Activated CD8-positive, alpha-beta T cell treated with anti-CD3 and anti-CD28 coated beads for 36 hours (primary cell): ENCODE measurements around the gene DLG2. TPM values are rescaled to one million over a fixed set of nuclear protein-coding genes. Genes with fewer than 3 reads are reported as not detected.
"Not testable (repeated sequence)": the region's sequence is repeated elsewhere in the genome, so short reads cannot be mapped to it uniquely, and the experiment has no call there.

Source experiments
- ATAC-seq: fragments of 200-7000 bp; cut with Tn5 transposase; one replicate; pipeline ENCODE4 v1.10.0; 2021; ENCODE audit warnings: mild to moderate bottlenecking, moderate library complexity
- CTCF ChIA-PET: fragments of 350-600 bp; sonication (Branson Sonifier 250); formaldehyde crosslinking; loops from one replicate; lab custom pipeline; 2021; ENCODE audit warnings: antibody characterized with exemption; lab: Charles Lee
- POLR2A ChIA-PET: fragments of 350-600 bp; sonication (Branson Sonifier 250); formaldehyde crosslinking; loops from one replicate; lab custom pipeline; 2021; ENCODE audit warnings: antibody characterized with exemption; lab: Charles Lee
- DNase-seq: peaks from one replicate; pipeline ENCODE4 v3.0.0-alpha.2; 2020
- H3K27ac Mint-ChIP-seq: one replicate; pipeline ENCODE4 v1.8.0; 2021; ENCODE audit warnings: mild to moderate bottlenecking, mixed read lengths
- H3K27me3 Mint-ChIP-seq: one replicate; pipeline ENCODE4 v1.8.0; 2021; ENCODE audit warnings: mixed read lengths
- H3K36me3 Mint-ChIP-seq: one replicate; pipeline ENCODE4 v1.8.0; 2021; ENCODE audit warnings: low read depth, mixed read lengths
- H3K4me1 Mint-ChIP-seq: one replicate; pipeline ENCODE4 v1.8.0; 2021; ENCODE audit warnings: low read depth, mixed read lengths
- H3K4me3 Mint-ChIP-seq: one replicate; pipeline ENCODE4 v1.8.0; 2021; ENCODE audit warnings: mild to moderate bottlenecking, moderate library complexity, mixed read lengths
- H3K9me3 Mint-ChIP-seq: one replicate; pipeline ENCODE4 v1.8.0; 2021; ENCODE audit warnings: mixed read lengths
- CTCF ChIP-seq: fragments of 200-600 bp; IDR thresholded peaks from one replicate; pipeline ENCODE4 v1.8.0; 2022; ENCODE audit warnings: antibody characterized with exemption, mild to moderate bottlenecking
- intact Hi-C: fragments of 100-400 bp; cut with micrococcal nuclease; formaldehyde crosslinking; loops from one replicate; pipeline ENCODE4 v1.10.0; 2022
- total RNA-seq, 2 experiments: library from RNA; stranded (reverse); gene quantifications; one replicate each; pipeline ENCODE4 v1.2.3, GENCODE V29; 2021

The DLG2 gene
- total RNA-seq, 2 experiments from 2014 or later = 2.2 to 2.6 TPM

GRCh38 chr11:85377901-85378300 is 249.2 kb downstream of the DLG2 start:
- H3K4me3 Mint-ChIP-seq = no peak overlapping the region
- H3K27me3 Mint-ChIP-seq = no peaks in the 10 kb centered on the region
- H3K4me1 Mint-ChIP-seq = no peaks in the 10 kb centered on the region
- no peaks in the 10 kb centered on the region for H3K36me3 Mint-ChIP-seq
- intact Hi-C loops = no loop called here
- ATAC-seq = no peak
- H3K27ac Mint-ChIP-seq = no peak overlapping the region
- peaks cover 33% of the 10 kb centered on the region for H3K9me3 Mint-ChIP-seq
- ChIA-PET CTCF (no interaction called here), POLR2A (no interaction called here)
- TF ChIP-seq CTCF = no peak
- no peak for DNase-seq

- Mint-ChIP-seq H3K27me3 (no peaks in the 10 kb centered on the region), H3K27ac (no peak overlapping the region), H3K36me3 (no peaks in the 10 kb centered on the region), H3K9me3 (peaks cover 18% of the 10 kb centered on the region), H3K4me1 (no peaks in the 10 kb centered on the region), H3K4me3 (no peak overlapping the region)
- CTCF ChIA-PET = no interaction called here
- intact Hi-C loops = no loop called here
- POLR2A ChIA-PET = no interaction called here
- no peak for TF ChIP-seq CTCF
- no peak for ATAC-seq
- no peak for DNase-seq
Measured at GRCh38 chr11:85359859-85360258, 267.3 kb downstream of the DLG2 start.

- no peak overlapping the region for H3K4me3 Mint-ChIP-seq
- no peaks in the 10 kb centered on the region for H3K36me3 Mint-ChIP-seq
- no peak for ATAC-seq
- no peak overlapping the region for H3K27ac Mint-ChIP-seq
- H3K9me3 Mint-ChIP-seq = peaks cover 13% of the 10 kb centered on the region
- no peak for TF ChIP-seq CTCF
- H3K27me3 Mint-ChIP-seq = no peaks in the 10 kb centered on the region
- DNase-seq = no peak
- no peaks in the 10 kb centered on the region for H3K4me1 Mint-ChIP-seq
- intact Hi-C loops = no loop called here
- ChIA-PET POLR2A (no interaction called here), CTCF (no interaction called here)
Measured at GRCh38 chr11:85355921-85356320, 271.2 kb downstream of the DLG2 start.

GRCh38 chr11:85349539-85349938 is 277.6 kb downstream of the DLG2 start:
- ATAC-seq, intact Hi-C loops, DNase-seq, H3K4me1 Mint-ChIP-seq, H3K27me3 Mint-ChIP-seq, H3K4me3 Mint-ChIP-seq, CTCF ChIA-PET, POLR2A ChIA-PET, H3K27ac Mint-ChIP-seq, H3K36me3 Mint-ChIP-seq: not testable (repeated sequence)
- peaks cover 31% of the 10 kb centered on the region for H3K9me3 Mint-ChIP-seq

GRCh38 chr11:85348945-85349344 is 278.2 kb downstream of the DLG2 start:
- intact Hi-C loops = no loop called here
- no peaks in the 10 kb centered on the region for H3K27me3 Mint-ChIP-seq
- ChIA-PET POLR2A (no interaction called here), CTCF (no interaction called here)
- peaks cover 2% of the 10 kb centered on the region for H3K36me3 Mint-ChIP-seq
- no peak for TF ChIP-seq CTCF
- no peak for DNase-seq
- no peak overlapping the region for H3K27ac Mint-ChIP-seq
- peaks cover 31% of the 10 kb centered on the region for H3K9me3 Mint-ChIP-seq
- no peak overlapping the region for H3K4me3 Mint-ChIP-seq
- ATAC-seq = no peak
- no peaks in the 10 kb centered on the region for H3K4me1 Mint-ChIP-seq

- ChIA-PET POLR2A (no interaction called here), CTCF (no interaction called here)
- Mint-ChIP-seq H3K36me3 (peaks cover 2% of the 10 kb centered on the region), H3K4me3 (no peak overlapping the region), H3K4me1 (no peaks in the 10 kb centered on the region), H3K27me3 (no peaks in the 10 kb centered on the region), H3K9me3 (peaks cover 38% of the 10 kb centered on the region), H3K27ac (no peak overlapping the region)
- intact Hi-C loops = no loop called here
- TF ChIP-seq CTCF = no peak
- no peak for ATAC-seq
- no peak for DNase-seq
Measured at GRCh38 chr11:85347291-85347690, 279.9 kb downstream of the DLG2 start.
